ENCODE data around the gene RPF1. TPM values are rescaled to one million over a fixed set of nuclear protein-coding genes. Genes with fewer than 3 reads are reported as not detected.

The RPF1 gene
- total and polyA plus RNA-seq, 2 of the 8 experiments (the other 6 are each of a cell fraction or from before 2014, with no cell fraction given): 18.7 to 41.8 TPM

GRCh38 chr1:84436876-84437655 lies 42.0 kb upstream of the RPF1 start (continued):
- TF ChIP-seq CHD7 (IDR thresholded peaks at IDR 0.05; ENCODE audit: insufficient replicate concordance, low read length) (no peak), POU5F1 (IDR thresholded peaks at IDR 0.05; ENCODE audit: low read depth, low read length) (no peak), FOSL1 (IDR thresholded peaks at IDR 0.05; ENCODE audit: insufficient read depth, low read depth, low read length) (no peak), CBX5 (IDR thresholded peaks at IDR 0.05; ENCODE audit: low read depth, low read length) (no peak), BCL11A (IDR thresholded peaks at IDR 0.05; ENCODE audit: low read depth in 2 of 2, low read length in 2 of 2) (no peak), POLR2AphosphoS5 (IDR thresholded peaks at IDR 0.05; ENCODE audit: low read depth, low read length) (no peak)
